ENCODE data around the gene MS4A10.

GRCh38 chr11:60767388-60767811 lies 17.7 kb upstream of the MS4A10 start:
- TF ChIP-seq CTCF (conservative IDR thresholded peaks at IDR 0.05 in 1 of 2, IDR thresholded peaks at IDR 0.05 in 1 of 2; ENCODE audit: extremely low read depth in 1 of 2, insufficient read depth in 1 of 2, low read depth in 1 of 2, low read length in 2 of 2) (no peak), EZH2 (IDR thresholded peaks at IDR 0.05; ENCODE audit: borderline replicate concordance, low read length) (no peak)
